Measurements from ENCODE around the gene DPCD. TPM values are rescaled to one million over a fixed set of nuclear protein-coding genes. Genes with fewer than 3 reads are reported as not detected.
"Not testable (repeated sequence)": the region's sequence is repeated elsewhere in the genome, so short reads cannot be mapped to it uniquely, and the experiment has no call there.

DPCD gene
- total RNA-seq, 1 donor from 2014 or later: 6.4 TPM

- DNase-seq: no peak
- Mint-ChIP-seq H3K4me1 (peaks cover 4% of the 10 kb centered on the region), H3K4me3 (no peak overlapping the region), H3K9me3 (no peaks in the 10 kb centered on the region), H3K27ac (no peak overlapping the region), H3K36me3 (ENCODE audit: low read depth) (peaks cover 6% of the 10 kb centered on the region), H3K27me3 (no peaks in the 10 kb centered on the region)
- intact Hi-C loops (cut with micrococcal nuclease): no loop called here
Measured at GRCh38 chr10:101615525-101616116, 27.5 kb downstream of the DPCD start.

DNA sequence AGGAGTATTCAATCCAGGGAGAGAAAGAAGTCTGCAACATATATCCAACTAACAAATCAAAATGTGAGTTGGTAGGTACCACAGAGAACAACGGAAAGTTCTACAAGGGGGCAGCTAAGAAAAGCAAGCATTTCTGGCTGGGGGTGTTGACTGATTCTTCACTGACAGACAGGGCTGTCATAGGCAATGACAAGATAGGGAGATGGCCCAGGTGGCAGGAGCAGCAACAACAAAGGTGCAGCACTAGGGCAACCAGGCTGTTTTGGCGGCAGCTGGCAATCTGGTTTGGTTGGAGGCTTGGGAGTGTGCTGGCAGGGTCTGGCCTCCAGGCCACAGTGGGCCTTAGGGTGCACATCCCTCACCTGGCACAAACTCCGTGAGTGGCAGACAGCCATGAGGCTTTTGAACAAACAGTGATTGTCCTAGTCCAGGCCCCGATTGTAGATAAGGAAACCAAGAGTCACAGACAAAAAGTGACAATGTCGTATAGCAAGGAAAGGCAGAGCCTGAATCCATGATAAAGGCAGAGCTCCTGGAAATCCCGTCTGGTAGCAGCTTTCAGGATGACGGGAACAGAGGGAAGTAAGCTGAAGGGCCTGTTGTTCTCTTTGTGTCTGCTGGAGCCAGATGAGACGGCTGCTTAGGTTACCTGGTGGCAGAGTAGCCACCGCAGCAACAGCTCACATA, 28.4 kb downstream of the DPCD start:
- Mint-ChIP-seq H3K36me3 (ENCODE audit: low read depth) (peaks cover 6% of the 10 kb centered on the region), H3K4me1 (peaks cover 3% of the 10 kb centered on the region), H3K9me3 (no peaks in the 10 kb centered on the region), H3K27ac (no peak overlapping the region), H3K27me3 (no peaks in the 10 kb centered on the region), H3K4me3 (no peak overlapping the region)
- DNase-seq: no peak
- intact Hi-C loops (cut with micrococcal nuclease): no loop called here

- Mint-ChIP-seq H3K9me3 (no peaks in the 10 kb centered on the region), H3K27ac (no peak overlapping the region), H3K4me3 (no peak overlapping the region), H3K4me1 (no peaks in the 10 kb centered on the region), H3K36me3 (ENCODE audit: low read depth) (peaks cover 4% of the 10 kb centered on the region), H3K27me3 (no peaks in the 10 kb centered on the region)
- DNase-seq: no peak
- intact Hi-C loops (cut with micrococcal nuclease): no loop called here
Measured at GRCh38 chr10:101617102-101617823, 29.1 kb downstream of the DPCD start.

GRCh38 chr10:101617824-101618568, 29.9 kb downstream of the DPCD start:
- Mint-ChIP-seq H3K9me3 (no peaks in the 10 kb centered on the region), H3K36me3 (ENCODE audit: low read depth) (peaks cover 6% of the 10 kb centered on the region), H3K4me1 (no peaks in the 10 kb centered on the region), H3K27me3 (no peaks in the 10 kb centered on the region), H3K4me3 (no peak overlapping the region), H3K27ac (no peak overlapping the region)
- intact Hi-C loops (cut with micrococcal nuclease): no loop called here
- no peak for DNase-seq

GRCh38 chr10:101618871-101619270, 30.8 kb downstream of the DPCD start:
- Mint-ChIP-seq H3K27me3 (no peaks in the 10 kb centered on the region), H3K4me1 (no peaks in the 10 kb centered on the region), H3K4me3 (no peak overlapping the region), H3K27ac (no peak overlapping the region), H3K9me3 (no peaks in the 10 kb centered on the region), H3K36me3 (ENCODE audit: low read depth) (peaks cover 11% of the 10 kb centered on the region)
- intact Hi-C loops (cut with micrococcal nuclease): no loop called here
- DNase-seq: no peak

DNA sequence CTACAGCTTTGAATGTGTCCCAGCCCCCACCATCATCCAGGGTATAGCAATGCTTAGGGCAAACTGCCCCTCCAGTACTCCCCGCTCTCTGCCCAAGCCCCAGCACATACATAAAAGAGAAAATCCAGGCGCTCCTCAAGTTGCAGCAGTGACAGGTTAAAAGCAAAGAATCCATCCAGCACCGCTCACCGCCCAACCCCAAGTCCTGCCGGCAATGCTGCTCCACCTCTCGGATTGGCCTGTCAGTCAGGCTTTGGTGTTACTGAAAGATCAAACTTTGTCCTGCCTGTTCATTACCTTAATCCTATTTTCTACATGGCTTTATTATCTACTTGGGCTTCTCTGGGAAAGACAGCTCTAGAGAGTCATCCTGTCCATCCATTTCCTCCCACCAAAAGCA, 31.9 kb downstream of the DPCD start:
- Mint-ChIP-seq H3K36me3 (ENCODE audit: low read depth) (peaks cover 14% of the 10 kb centered on the region), H3K4me1 (no peaks in the 10 kb centered on the region), H3K9me3 (no peaks in the 10 kb centered on the region), H3K27me3 (no peaks in the 10 kb centered on the region), H3K27ac (no peak overlapping the region), H3K4me3 (no peak overlapping the region)
- DNase-seq: no peak
- intact Hi-C loops (cut with micrococcal nuclease): no loop called here

DNA sequence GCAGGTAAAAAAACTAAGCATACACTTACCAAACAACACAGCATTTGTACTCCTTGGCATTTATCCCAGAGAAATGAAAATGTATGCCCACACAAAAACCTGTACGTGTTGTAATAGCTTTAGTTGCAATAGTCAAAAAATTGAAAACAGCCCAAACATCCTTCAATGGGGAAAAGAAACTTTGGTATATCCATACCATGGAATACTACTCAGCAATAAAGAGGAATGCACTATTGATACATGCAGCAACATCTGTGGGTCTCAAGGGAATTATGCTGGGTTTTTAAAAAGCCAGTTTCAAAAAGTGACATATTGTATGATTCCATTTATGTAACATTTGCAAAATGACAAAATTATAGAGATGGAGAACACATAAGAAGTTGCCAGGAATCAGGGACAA, 35.4 kb downstream of the DPCD start:
- H3K4me1 Mint-ChIP-seq: no peaks in the 10 kb centered on the region
- H3K4me3 Mint-ChIP-seq: no peak overlapping the region
- H3K27me3 Mint-ChIP-seq: no peaks in the 10 kb centered on the region
- intact Hi-C loops (cut with micrococcal nuclease): no loop called here
- no peak overlapping the region for H3K27ac Mint-ChIP-seq
- no peaks in the 10 kb centered on the region for H3K9me3 Mint-ChIP-seq
- DNase-seq: no peak
- peaks cover 14% of the 10 kb centered on the region for H3K36me3 Mint-ChIP-seq (ENCODE audit: low read depth)

DNA sequence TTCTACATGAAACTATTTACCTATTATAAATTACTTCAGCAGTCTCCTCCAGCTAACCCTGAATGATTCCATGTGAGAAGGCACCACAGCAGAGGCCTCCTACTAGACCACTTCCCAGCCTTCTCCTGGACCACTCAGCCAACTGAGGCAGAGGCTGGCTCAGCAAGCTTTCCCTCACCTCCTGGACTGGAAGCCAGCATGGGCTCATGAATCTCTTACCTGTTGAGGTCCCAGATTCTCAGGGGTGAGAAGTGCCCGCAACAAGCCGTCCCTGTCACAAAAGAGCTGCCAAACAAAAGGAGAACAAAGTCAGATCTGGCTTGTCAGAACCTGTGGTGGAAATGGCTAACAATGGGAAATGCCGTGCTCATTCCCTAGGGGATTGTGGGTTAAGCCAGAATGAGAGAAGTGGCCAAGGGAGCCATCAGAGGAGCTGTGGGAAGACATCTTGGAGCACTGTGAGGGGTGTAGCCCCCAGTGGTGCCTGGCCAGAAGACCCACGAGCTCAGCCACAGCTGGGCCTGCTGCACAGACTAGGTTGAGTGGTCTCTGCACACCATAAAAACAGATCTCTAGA, 36.5 kb downstream of the DPCD start:
- Mint-ChIP-seq H3K27ac (no peak overlapping the region), H3K36me3 (ENCODE audit: low read depth) (peaks cover 14% of the 10 kb centered on the region)
- intact Hi-C loops (cut with micrococcal nuclease): no loop called here

GRCh38 chr10:101625821-101626412, 37.8 kb downstream of the DPCD start:
- H3K4me3 Mint-ChIP-seq: no peak overlapping the region
- H3K9me3 Mint-ChIP-seq: no peaks in the 10 kb centered on the region
- H3K27ac Mint-ChIP-seq: no peak overlapping the region
- intact Hi-C loops (cut with micrococcal nuclease): no loop called here
- H3K36me3 Mint-ChIP-seq (ENCODE audit: low read depth): peaks cover 12% of the 10 kb centered on the region
- no peaks in the 10 kb centered on the region for H3K4me1 Mint-ChIP-seq
- no peaks in the 10 kb centered on the region for H3K27me3 Mint-ChIP-seq
- no peak for DNase-seq

More for the DNA sequence above, 36.5 kb downstream of the DPCD start:
- Mint-ChIP-seq H3K27me3 (no peaks in the 10 kb centered on the region), H3K4me1 (no peaks in the 10 kb centered on the region), H3K9me3 (no peaks in the 10 kb centered on the region), H3K4me3 (no peak overlapping the region)
- no peak for DNase-seq

- intact Hi-C loops (cut with micrococcal nuclease): no loop called here
- Mint-ChIP-seq H3K4me3 (no peak overlapping the region), H3K27ac (no peak overlapping the region), H3K36me3 (ENCODE audit: low read depth) (peaks cover 3% of the 10 kb centered on the region), H3K9me3 (no peaks in the 10 kb centered on the region), H3K4me1 (no peaks in the 10 kb centered on the region), H3K27me3 (no peaks in the 10 kb centered on the region)
- no peak for DNase-seq
Measured at GRCh38 chr10:101629837-101630632, 41.9 kb downstream of the DPCD start.

DNA sequence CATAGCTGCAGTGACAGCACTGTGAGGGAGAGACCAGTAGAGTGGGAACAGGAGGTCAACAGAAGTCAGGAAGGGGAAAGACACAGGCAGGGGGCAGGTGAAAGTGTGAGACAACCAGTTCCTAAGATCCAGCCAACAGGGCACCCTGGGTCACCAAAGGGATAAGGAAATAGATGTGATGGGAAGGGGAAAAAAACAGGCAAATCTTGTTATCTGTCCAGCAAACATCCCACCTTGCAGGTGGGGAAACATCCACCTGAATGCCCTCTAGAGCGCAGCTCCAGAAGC, 42.5 kb downstream of the DPCD start:
- Mint-ChIP-seq H3K4me3 (no peak overlapping the region), H3K4me1 (no peaks in the 10 kb centered on the region), H3K36me3 (ENCODE audit: low read depth) (peaks cover 3% of the 10 kb centered on the region), H3K9me3 (no peaks in the 10 kb centered on the region), H3K27me3 (no peaks in the 10 kb centered on the region), H3K27ac (no peak overlapping the region)
- intact Hi-C loops (cut with micrococcal nuclease): no loop called here
- DNase-seq: no peak

- DNase-seq: no peak
- no peak overlapping the region for H3K27ac Mint-ChIP-seq
- no peaks in the 10 kb centered on the region for H3K27me3 Mint-ChIP-seq
- intact Hi-C loops (cut with micrococcal nuclease): no loop called here
- H3K9me3 Mint-ChIP-seq: no peaks in the 10 kb centered on the region
- H3K4me1 Mint-ChIP-seq: no peaks in the 10 kb centered on the region
- H3K4me3 Mint-ChIP-seq: no peak overlapping the region
- H3K36me3 Mint-ChIP-seq (ENCODE audit: low read depth): peaks cover 6% of the 10 kb centered on the region
Measured at GRCh38 chr10:101631821-101632475, 43.8 kb downstream of the DPCD start.

DNA sequence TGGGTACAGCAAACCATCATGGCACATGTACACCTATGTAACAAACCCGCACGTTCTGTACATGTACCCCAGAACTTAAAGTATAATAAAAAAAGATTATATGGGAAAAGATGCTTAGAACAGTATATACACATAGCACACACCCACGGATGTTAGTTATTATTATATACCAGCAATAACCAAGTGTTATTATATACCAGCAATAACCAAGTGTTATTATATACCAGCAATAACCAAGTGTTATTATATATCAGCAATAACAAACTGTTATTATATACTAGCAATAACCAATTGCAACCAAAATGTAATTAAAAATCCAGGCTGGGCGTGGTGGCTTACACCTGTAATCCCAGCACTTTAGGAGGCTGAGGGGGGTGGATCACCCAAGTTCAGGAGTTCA, 45.4 kb downstream of the DPCD start:
- H3K9me3 Mint-ChIP-seq; H3K27ac Mint-ChIP-seq; DNase-seq; H3K4me1 Mint-ChIP-seq; intact Hi-C loops (cut with micrococcal nuclease); H3K4me3 Mint-ChIP-seq; H3K27me3 Mint-ChIP-seq: not testable (repeated sequence)
- peaks cover 16% of the 10 kb centered on the region for H3K36me3 Mint-ChIP-seq (ENCODE audit: low read depth)

All from activated CD4-positive, alpha-beta T cell treated with anti-CD3 and anti-CD28 coated beads, Interleukin-2, amount 10 ng/mL, durations not matched to agents 24 days and 14 days (primary cell).